T-helper 17 cell (primary cell): ENCODE data around the gene ASCC1. TPM values are rescaled to one million over a fixed set of nuclear protein-coding genes. Genes with fewer than 3 reads are reported as not detected.
A peak's percentile ranks its signal among the peaks of the same experiment; 100 is the strongest.

ENCODE experiments used
- ATAC-seq: fragments of 150-1000 bp; cut with Tn5 transposase; 2 replicates; pipeline ENCODE4 v1.10.0; 2021; ENCODE audit warnings: mild to moderate bottlenecking, moderate library complexity
- DNase-seq, 3 donors: peaks; one replicate each; pipeline versions ENCODE4 v3.0.0 to v3.0.0-alpha.2; 2020 to 2021
- H3K9me3 ChIP-seq: one replicate; pipeline ENCODE4 v1.7.0; 2013; ENCODE audit warnings: low read length, mild to moderate bottlenecking; ENCODE audit not compliant: control insufficient read depth, poor library complexity, severe bottlenecking
- H3K27ac Mint-ChIP-seq: one replicate; pipeline ENCODE4 v1.8.0; 2022; ENCODE audit warnings: mild to moderate bottlenecking, moderate library complexity, mixed read lengths
- H3K27me3 Mint-ChIP-seq: one replicate; pipeline ENCODE4 v1.8.0; 2022; ENCODE audit warnings: mixed read lengths
- H3K36me3 Mint-ChIP-seq: one replicate; pipeline ENCODE4 v1.8.0; 2022; ENCODE audit warnings: low read depth, mixed read lengths
- H3K4me1 Mint-ChIP-seq: one replicate; pipeline ENCODE4 v1.8.0; 2022; ENCODE audit warnings: mild to moderate bottlenecking, mixed read lengths
- H3K4me3 Mint-ChIP-seq: one replicate; pipeline ENCODE4 v1.8.0; 2022; ENCODE audit warnings: mild to moderate bottlenecking, moderate library complexity, mixed read lengths
- total RNA-seq, 4 donors: library from RNA in 2 of 4; stranded (reverse) in 2 of 4; gene quantifications; one replicate each; pipeline ENCODE4 v1.2.3 and lab custom pipeline; 2022 to 2026

The ASCC1 gene
- total RNA-seq, 2 donors from 2014 or later, result 14.0 to 14.6 TPM

- no peaks in the 10 kb centered on the region for H3K27me3 Mint-ChIP-seq
- no peak overlapping the region for H3K4me3 Mint-ChIP-seq
- peaks cover 17% of the 10 kb centered on the region for H3K36me3 Mint-ChIP-seq
- no peak overlapping the region for H3K27ac Mint-ChIP-seq
- ATAC-seq, result no peak
- H3K9me3 ChIP-seq, result no peaks in the 10 kb centered on the region
- H3K4me1 Mint-ChIP-seq, result peaks cover 27% of the 10 kb centered on the region
- no peak for DNase-seq
Measured at GRCh38 chr10:72098301-72098835, 117.7 kb downstream of the ASCC1 start.

DNA sequence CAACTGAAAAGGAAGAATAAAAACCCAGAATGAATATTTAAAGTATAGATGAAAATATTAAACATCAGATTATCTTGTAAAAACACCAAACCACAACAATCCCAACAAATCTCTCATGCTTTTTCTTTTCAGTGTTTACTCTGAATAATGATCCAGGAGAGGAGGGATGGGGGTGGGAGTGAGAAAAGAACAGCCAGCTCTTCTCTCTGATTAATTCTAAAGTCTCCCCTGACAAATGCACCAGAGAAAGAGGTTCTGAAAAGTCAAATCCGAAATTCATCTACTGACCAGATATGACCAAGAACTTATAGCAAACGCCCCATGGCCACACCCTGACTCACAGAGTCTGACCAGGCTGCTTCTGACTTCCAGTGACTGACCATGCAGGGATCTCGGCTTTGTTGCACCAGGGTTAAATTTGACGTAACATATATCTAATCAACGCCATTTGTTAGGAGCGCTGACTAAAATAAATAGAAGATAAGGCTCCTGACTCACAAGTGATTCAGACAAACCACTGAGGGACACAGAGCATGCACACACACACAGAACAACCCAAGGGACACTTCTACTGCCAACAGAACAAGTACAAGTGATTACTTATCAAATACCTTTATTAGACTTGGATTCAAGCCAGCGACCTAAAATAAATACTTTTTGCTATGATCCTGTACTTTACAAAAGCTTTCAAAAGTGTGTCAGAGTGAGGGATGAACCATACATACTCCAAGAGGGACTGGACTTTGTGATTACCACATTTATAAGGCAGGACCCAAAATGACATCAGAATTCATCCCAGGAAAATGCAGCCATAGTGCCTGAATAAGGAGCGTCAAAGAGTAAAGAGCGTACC lies 118.4 kb downstream of the ASCC1 start:
- no peak overlapping the region for H3K27ac Mint-ChIP-seq
- H3K36me3 Mint-ChIP-seq, result peaks cover 17% of the 10 kb centered on the region
- no peak overlapping the region for H3K4me3 Mint-ChIP-seq
- H3K4me1 Mint-ChIP-seq, result peaks cover 26% of the 10 kb centered on the region
- H3K9me3 ChIP-seq, result no peaks in the 10 kb centered on the region
- no peaks in the 10 kb centered on the region for H3K27me3 Mint-ChIP-seq
- DNase-seq, result no peak
- ATAC-seq, result no peak

DNA sequence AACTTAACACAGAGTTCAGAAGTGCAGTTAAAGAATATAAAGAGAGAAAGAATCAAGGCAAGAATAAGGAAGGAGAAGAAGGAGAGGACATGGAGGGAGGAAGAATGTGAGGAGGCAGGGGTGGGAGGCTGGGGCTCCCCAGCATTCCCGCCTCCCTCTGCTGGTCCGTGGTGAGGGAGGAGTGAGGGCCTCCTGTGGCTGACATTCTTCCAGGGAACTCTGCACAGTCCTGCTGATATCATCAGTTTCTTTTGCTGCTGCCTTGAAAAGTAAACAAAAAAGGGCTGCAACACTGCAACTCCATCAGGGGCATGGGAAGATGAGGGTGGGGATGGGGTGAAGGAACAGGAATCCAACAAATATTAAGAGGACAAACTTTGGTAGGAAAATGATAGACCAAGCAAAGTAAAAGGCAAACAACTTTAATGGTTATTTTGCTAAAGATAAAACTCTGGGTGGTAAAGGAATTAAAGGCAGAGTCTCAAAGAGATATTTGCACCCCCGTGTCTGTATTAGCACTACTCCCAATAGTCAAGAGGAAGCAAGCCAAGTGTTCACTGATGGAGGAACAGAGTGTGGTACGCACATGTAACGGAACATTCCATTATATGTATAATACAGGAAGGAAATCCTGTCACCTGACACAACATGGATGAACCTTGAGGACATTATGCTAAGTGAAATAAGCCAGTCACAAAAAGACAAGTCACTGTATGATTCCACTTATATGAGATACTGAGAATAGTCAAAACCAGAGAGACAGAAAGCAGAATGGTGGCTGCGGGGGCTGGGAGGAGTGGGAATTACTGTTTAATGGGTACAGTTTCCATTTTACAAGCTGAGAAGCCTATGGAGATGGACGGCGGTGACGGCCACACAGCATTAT lies 119.7 kb downstream of the ASCC1 start:
- no peaks in the 10 kb centered on the region for H3K9me3 ChIP-seq
- Mint-ChIP-seq H3K27ac (no peak overlapping the region), H3K27me3 (no peaks in the 10 kb centered on the region), H3K4me1 (peaks cover 17% of the 10 kb centered on the region), H3K36me3 (peaks cover 13% of the 10 kb centered on the region), H3K4me3 (no peak overlapping the region)
- DNase-seq (no peak), ATAC-seq (no peak)

- peaks cover 11% of the 10 kb centered on the region for H3K36me3 Mint-ChIP-seq
- ATAC-seq, result no peak
- no peaks in the 10 kb centered on the region for H3K27me3 Mint-ChIP-seq
- no peaks in the 10 kb centered on the region for H3K9me3 ChIP-seq
- no peak for DNase-seq
- H3K4me3 Mint-ChIP-seq, result no peak overlapping the region
- peaks cover 12% of the 10 kb centered on the region for H3K4me1 Mint-ChIP-seq
- H3K27ac Mint-ChIP-seq, result no peak overlapping the region
Measured at GRCh38 chr10:72095195-72095594, 120.9 kb downstream of the ASCC1 start.

DNA sequence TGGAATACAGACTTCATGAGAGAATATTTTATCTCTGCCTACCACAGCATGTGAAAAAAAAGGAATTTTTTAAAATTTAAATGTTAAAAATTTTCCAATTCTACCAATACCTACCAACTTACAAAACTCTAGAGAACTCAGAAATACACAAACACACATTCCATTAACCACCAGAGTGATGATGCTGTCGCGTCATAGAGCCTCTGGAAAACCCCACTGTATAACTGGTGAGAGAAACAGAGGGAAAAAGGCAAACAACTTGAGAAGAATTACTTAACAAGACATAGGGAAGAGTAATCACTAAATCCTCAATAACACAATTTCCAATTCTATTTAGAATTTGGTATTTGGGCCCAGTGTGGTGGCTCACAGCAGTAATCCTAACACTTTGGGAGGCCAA lies 121.5 kb downstream of the ASCC1 start:
- Mint-ChIP-seq H3K27me3 (no peaks in the 10 kb centered on the region), H3K4me1 (peaks cover 17% of the 10 kb centered on the region), H3K27ac (no peak overlapping the region), H3K4me3 (no peak overlapping the region), H3K36me3 (peaks cover 11% of the 10 kb centered on the region)
- no peak for DNase-seq
- no peak for ATAC-seq
- H3K9me3 ChIP-seq, result no peaks in the 10 kb centered on the region

- Mint-ChIP-seq H3K4me1 (peaks cover 20% of the 10 kb centered on the region), H3K36me3 (peaks cover 11% of the 10 kb centered on the region), H3K4me3 (no peak overlapping the region), H3K27me3 (no peaks in the 10 kb centered on the region), H3K27ac (no peak overlapping the region)
- no peaks in the 10 kb centered on the region for H3K9me3 ChIP-seq
- ATAC-seq, result no peak
- DNase-seq, result no peak
Measured at GRCh38 chr10:72093450-72093849, 122.6 kb downstream of the ASCC1 start.

- ATAC-seq, result no peak
- H3K27ac Mint-ChIP-seq, result no peak overlapping the region
- no peaks in the 10 kb centered on the region for H3K27me3 Mint-ChIP-seq
- H3K4me3 Mint-ChIP-seq, result no peak overlapping the region
- peaks cover 14% of the 10 kb centered on the region for H3K36me3 Mint-ChIP-seq
- H3K9me3 ChIP-seq, result no peaks in the 10 kb centered on the region
- H3K4me1 Mint-ChIP-seq, result peaks cover 23% of the 10 kb centered on the region
- DNase-seq, result no peak
Measured at GRCh38 chr10:72092987-72093386, 123.1 kb downstream of the ASCC1 start.

DNA sequence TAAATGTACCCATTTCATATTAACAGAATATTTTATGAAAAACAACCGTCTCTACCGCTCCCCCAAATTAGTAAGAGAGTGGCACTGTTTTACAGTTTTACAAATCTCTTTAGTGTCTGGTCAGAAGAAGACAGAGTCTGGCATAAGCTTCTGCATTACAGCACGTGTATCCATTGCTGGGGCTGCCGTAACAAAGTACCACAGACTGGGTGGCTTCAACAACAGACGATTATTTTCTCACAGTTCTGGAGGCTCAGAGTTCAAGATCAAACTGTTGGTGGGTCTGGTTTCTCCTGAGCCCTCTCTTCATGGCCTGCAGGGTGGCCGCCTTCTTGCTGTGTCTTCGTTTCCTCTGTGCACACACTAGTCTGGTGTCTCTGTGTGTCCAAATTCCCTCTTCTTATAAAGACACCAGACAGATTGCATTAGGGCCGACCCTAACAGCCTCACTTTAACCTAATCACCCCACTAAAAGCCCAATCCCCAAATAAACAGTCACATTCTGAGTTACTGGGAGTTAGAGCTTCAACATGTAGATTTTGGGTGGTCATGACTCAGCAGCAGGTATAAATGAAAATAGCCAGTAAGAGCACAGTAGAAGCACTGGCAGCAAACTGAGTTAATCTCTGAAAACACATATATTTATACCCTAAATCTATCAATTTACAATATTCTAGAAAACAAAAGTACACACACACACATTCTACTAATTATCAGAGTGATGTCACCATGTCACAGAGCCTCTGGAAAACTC lies 123.7 kb downstream of the ASCC1 start:
- DNase-seq (no peak), ATAC-seq (no peak)
- no peaks in the 10 kb centered on the region for H3K9me3 ChIP-seq
- Mint-ChIP-seq H3K4me3 (no peak overlapping the region), H3K36me3 (peaks cover 15% of the 10 kb centered on the region), H3K27ac (no peak overlapping the region), H3K27me3 (no peaks in the 10 kb centered on the region), H3K4me1 (peaks cover 23% of the 10 kb centered on the region)

DNA sequence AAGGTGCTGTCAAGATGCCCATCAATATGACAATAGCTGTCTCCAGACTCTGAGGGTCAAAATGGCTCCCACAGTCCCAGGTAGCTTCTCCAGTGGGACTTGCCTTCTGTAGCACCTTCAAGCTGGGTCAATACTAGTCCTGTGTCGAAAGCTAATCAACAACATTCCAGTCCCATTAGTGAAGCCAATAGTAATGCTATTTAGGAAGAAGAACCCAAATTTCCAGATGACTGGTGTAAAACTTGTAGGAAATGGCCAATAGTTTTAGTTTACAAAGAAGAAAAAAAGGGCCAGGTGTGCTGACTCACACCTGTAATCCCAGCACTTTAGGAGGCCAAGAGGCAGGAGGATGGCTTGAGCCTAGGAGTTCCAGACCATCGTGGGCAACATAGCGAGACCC lies 125.8 kb downstream of the ASCC1 start:
- ATAC-seq, result no peak
- Mint-ChIP-seq H3K4me3 (peak overlapping the region; percentile 99), H3K27me3 (no peaks in the 10 kb centered on the region), H3K27ac (peak overlapping the region; percentile 99), H3K4me1 (peaks cover 30% of the 10 kb centered on the region), H3K36me3 (peaks cover 10% of the 10 kb centered on the region)
- no peak for DNase-seq
- H3K9me3 ChIP-seq, result no peaks in the 10 kb centered on the region

DNA sequence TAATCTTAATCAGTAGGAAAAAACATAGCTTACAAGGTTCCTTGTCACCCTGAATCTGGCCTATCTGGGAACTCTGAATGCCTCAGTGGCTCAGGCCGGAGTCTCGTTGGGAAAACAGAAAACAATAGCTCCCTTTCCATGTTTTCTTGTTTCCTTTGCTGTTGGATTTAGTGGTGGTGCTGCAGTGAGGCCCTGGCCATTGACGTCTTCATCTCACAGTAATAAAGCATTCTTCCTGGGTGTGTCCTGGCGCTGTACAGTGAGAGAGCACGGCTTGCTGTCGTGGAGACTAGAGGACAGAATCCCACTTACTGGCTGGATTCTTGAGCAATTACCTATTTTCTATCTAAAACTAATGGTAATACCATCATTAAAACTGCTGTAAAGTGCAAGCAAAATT lies 126.5 kb downstream of the ASCC1 start:
- peaks cover 37% of the 10 kb centered on the region for H3K4me1 Mint-ChIP-seq
- no peaks in the 10 kb centered on the region for H3K9me3 ChIP-seq
- no peak for DNase-seq
- peaks cover 12% of the 10 kb centered on the region for H3K36me3 Mint-ChIP-seq
- ATAC-seq, result peak; percentile 19
- no peaks in the 10 kb centered on the region for H3K27me3 Mint-ChIP-seq
- H3K4me3 Mint-ChIP-seq, result peak overlapping the region; percentile 99
- H3K27ac Mint-ChIP-seq, result peak overlapping the region; percentile 99

GRCh38 chr10:72088889-72089575 lies 127.0 kb downstream of the ASCC1 start:
- Mint-ChIP-seq H3K27ac (peak overlapping the region; percentile 99), H3K4me3 (peak overlapping the region; percentile 99), H3K36me3 (peaks cover 10% of the 10 kb centered on the region), H3K4me1 (peaks cover 38% of the 10 kb centered on the region), H3K27me3 (no peaks in the 10 kb centered on the region)
- H3K9me3 ChIP-seq, result no peaks in the 10 kb centered on the region
- DNase-seq, result peak in 1 of 3 donors; percentile 42
- peak; percentile 44 for ATAC-seq
